Thyroid gland (tissue), 4 donors: ENCODE results near the gene ATXN7L2. TPM values are rescaled to one million over a fixed set of nuclear protein-coding genes. Genes with fewer than 3 reads are reported as not detected.

Source experiments
- DNase-seq, 2 donors: peaks; one replicate each; pipeline ENCODE4 v3.0.0-alpha.2; 2019
- H3K27ac ChIP-seq, 3 donors: fragments of 200-600 bp; sonication (generic); 1 replicate in 2 of 3; 2 replicates in 1 of 3; pipeline ENCODE4 v1.5.1; 2016 to 2019; ENCODE audit warnings: mild to moderate bottlenecking in 1 of 3, moderate library complexity in 1 of 3
- H3K27me3 ChIP-seq: fragments of 200-600 bp; sonication (generic); one replicate; pipeline ENCODE4 v1.5.1; 2019
- H3K36me3 ChIP-seq, 2 donors: fragments of 200-600 bp; sonication (generic); one replicate each; pipeline ENCODE4 v1.5.1; 2016 to 2019
- H3K4me1 ChIP-seq, 2 donors: fragments of 200-600 bp; sonication (generic); one replicate each; pipeline ENCODE4 v1.5.1; 2017 to 2019
- H3K4me3 ChIP-seq, 3 donors: fragments of 200-600 bp; sonication (generic); replicated peaks in 1 of 3; 1 replicate in 2 of 3; 2 replicates in 1 of 3; pipeline ENCODE4 v1.5.1; 2016; ENCODE audit warnings: mild to moderate bottlenecking in 1 of 3
- H3K9me3 ChIP-seq: fragments of 200-600 bp; sonication (generic); one replicate; pipeline ENCODE4 v1.5.1; 2017
- POLR2A ChIP-seq, 2 donors: fragments of 450-650 bp; IDR thresholded peaks; one replicate each; pipeline ENCODE4 v1.6.1; 2017; ENCODE audit warnings: antibody characterized with exemption in 2 of 2, mild to moderate bottlenecking in 2 of 2, moderate library complexity in 1 of 2
- WGBS, 2 donors: methylation state at CpG; one replicate each; pipeline ENCODE4 v1.1.5; 2017; 5-methylcytosine and 5-hydroxymethylcytosine counted together
- intact Hi-C: fragments of 100-400 bp; cut with DNase I; formaldehyde crosslinking; loops from one replicate; pipeline ENCODE4 v1.15.1; 2023
- total RNA-seq, 4 donors: library from RNA; depleted of rRNA; stranded (reverse); fragments of >200 nt; gene quantifications; one replicate each; pipeline ENCODE4 v1.2.3, GENCODE V29; 2016
- TF ChIP-seq, protein P1 (sequence below), 6 experiments: fragments of 200-600 bp in 3 of 6; fragments of 450-650 bp in 3 of 6; sonication (generic) in 3 of 6; IDR thresholded peaks; one replicate each; pipeline ENCODE4 v1.5.1; 2016 to 2019; ENCODE audit warnings: antibody characterized with exemption in 6 of 6, mild to moderate bottlenecking in 2 of 6, inconsistent platforms in 1 of 6, moderate library complexity in 1 of 6

ATXN7L2 gene
- 10 to 100 TPM in 1 of 4 donors, 1 to 10 TPM in 3; 5.8 to 11.7 (median 8.4) TPM for total RNA-seq

GRCh38 chr1:109483672-109484518, at the start of gene ATXN7L2:
Gene ATXN7L2, plus strand, starts transcription at chr1:109483905. Its CDS starts 49 bp downstream, at chr1:109483954.
- intact Hi-C loops, result loop anchor here (10.0 kb wide), 1 partner anchor 229 kb away; no protein-coding TSS in a partner anchor
- Histone ChIP-seq H3K27me3 (no peaks in the 10 kb centered on the region), H3K36me3 (peaks cover 0 to 3% of the 10 kb centered on the region in 2 donors), H3K4me1 (peaks cover 12 to 16% of the 10 kb centered on the region in 2 donors), H3K27ac (peak within 1 kb of the TSS; percentile 91 to 99 (median 94)), H3K4me3 (peak within 1 kb of the TSS; percentile 38 to 59 (median 43)), H3K9me3 (no peaks in the 10 kb centered on the region)
- peak; percentile 90 to 92 for DNase-seq
- WGBS, 2 donors, result 1% methylated on average over 18 to 46 of the region's 73 CpGs
- TF ChIP-seq POLR2A (IDR thresholded peaks at IDR 0.05), result peak in 1 of 2 donors; percentile 70
- TF ChIP-seq, protein P1, sequence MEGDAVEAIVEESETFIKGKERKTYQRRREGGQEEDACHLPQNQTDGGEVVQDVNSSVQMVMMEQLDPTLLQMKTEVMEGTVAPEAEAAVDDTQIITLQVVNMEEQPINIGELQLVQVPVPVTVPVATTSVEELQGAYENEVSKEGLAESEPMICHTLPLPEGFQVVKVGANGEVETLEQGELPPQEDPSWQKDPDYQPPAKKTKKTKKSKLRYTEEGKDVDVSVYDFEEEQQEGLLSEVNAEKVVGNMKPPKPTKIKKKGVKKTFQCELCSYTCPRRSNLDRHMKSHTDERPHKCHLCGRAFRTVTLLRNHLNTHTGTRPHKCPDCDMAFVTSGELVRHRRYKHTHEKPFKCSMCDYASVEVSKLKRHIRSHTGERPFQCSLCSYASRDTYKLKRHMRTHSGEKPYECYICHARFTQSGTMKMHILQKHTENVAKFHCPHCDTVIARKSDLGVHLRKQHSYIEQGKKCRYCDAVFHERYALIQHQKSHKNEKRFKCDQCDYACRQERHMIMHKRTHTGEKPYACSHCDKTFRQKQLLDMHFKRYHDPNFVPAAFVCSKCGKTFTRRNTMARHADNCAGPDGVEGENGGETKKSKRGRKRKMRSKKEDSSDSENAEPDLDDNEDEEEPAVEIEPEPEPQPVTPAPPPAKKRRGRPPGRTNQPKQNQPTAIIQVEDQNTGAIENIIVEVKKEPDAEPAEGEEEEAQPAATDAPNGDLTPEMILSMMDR (IDR thresholded peaks at IDR 0.05), result peak in 1 of 6 experiments; percentile 30

- Histone ChIP-seq H3K27me3 (no peaks in the 10 kb centered on the region), H3K9me3 (no peaks in the 10 kb centered on the region), H3K4me1 (peaks cover 4 to 14% of the 10 kb centered on the region in 2 donors), H3K36me3 (no peaks in the 10 kb centered on the region), H3K4me3 (no peak overlapping the region), H3K27ac (no peak overlapping the region)
- WGBS, 2 donors, result 60 to 88% methylated on average over 1 of the region's 1 CpG
- TF ChIP-seq POLR2A (IDR thresholded peaks at IDR 0.05), result no peak
- TF ChIP-seq, protein P1 (IDR thresholded peaks at IDR 0.05), result no peak
- no peak for DNase-seq
- intact Hi-C loops, result no loop called here
Measured at GRCh38 chr1:109434484-109434883, 49.2 kb upstream of the ATXN7L2 start.

- DNase-seq, result no peak
- TF ChIP-seq POLR2A (IDR thresholded peaks at IDR 0.05), result no peak
- TF ChIP-seq, protein P1 (IDR thresholded peaks at IDR 0.05), result no peak
- intact Hi-C loops, result no loop called here
- Histone ChIP-seq H3K4me1 (peaks cover 4 to 12% of the 10 kb centered on the region in 2 donors), H3K36me3 (no peaks in the 10 kb centered on the region), H3K4me3 (no peak overlapping the region), H3K27me3 (no peaks in the 10 kb centered on the region), H3K27ac (peak overlapping the region in 1 of 3 donors; percentile 43), H3K9me3 (no peaks in the 10 kb centered on the region)
- 71 to 73% methylated on average over 3 of the region's 3 CpGs for WGBS, 2 donors
Measured at GRCh38 chr1:109438798-109439297, 44.9 kb upstream of the ATXN7L2 start.

- no peaks in the 10 kb centered on the region for H3K9me3 ChIP-seq
- DNase-seq, result no peak
- no peaks in the 10 kb centered on the region for H3K4me1 ChIP-seq
Measured at GRCh38 chr1:109441069-109441468, 42.6 kb upstream of the ATXN7L2 start.

More at GRCh38 chr1:109441069-109441468, 42.6 kb upstream of the ATXN7L2 start:
- Histone ChIP-seq H3K4me3 (no peak overlapping the region), H3K36me3 (no peaks in the 10 kb centered on the region), H3K27me3 (no peaks in the 10 kb centered on the region), H3K27ac (no peak overlapping the region)
- WGBS, 2 donors, result 49% methylated on average over 1 of the region's 1 CpG
- intact Hi-C loops, result no loop called here
- TF ChIP-seq POLR2A (IDR thresholded peaks at IDR 0.05), result no peak
- TF ChIP-seq, protein P1 (IDR thresholded peaks at IDR 0.05), result no peak
